GM12873 (cell line): ENCODE results near the gene THEMIS.

Experiments used
- TF ChIP-seq, protein P1 (sequence below): IDR thresholded peaks from 2 replicates; pipeline ENCODE4 v1.5.1; 2012; ENCODE audit warnings: low read depth, mild to moderate bottlenecking, moderate library complexity, low read length, control low read depth; ENCODE audit not compliant: insufficient read depth; ENCODE audit errors: missing control alignments

THEMIS gene

DNA sequence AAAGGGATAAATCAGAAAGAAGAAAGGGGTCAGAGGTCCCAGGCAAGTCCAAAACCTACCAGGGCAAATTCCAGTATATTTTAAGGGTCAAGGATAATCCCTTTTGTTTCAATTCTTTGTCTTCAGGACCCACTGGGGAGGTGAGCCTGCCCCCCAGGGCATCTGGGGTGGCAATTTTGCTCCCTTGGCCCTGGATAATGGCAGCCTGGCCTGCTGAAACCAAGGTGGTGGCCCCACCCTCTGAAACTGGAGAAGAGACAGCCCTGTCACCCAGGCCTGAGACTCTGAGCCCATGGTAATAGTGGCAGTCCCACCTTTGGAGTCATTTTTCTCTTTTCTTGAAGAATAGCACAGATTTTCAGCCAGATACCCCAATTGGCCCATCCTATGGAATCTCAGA is 205.8 kb downstream of the THEMIS start:
- TF ChIP-seq, protein P1, sequence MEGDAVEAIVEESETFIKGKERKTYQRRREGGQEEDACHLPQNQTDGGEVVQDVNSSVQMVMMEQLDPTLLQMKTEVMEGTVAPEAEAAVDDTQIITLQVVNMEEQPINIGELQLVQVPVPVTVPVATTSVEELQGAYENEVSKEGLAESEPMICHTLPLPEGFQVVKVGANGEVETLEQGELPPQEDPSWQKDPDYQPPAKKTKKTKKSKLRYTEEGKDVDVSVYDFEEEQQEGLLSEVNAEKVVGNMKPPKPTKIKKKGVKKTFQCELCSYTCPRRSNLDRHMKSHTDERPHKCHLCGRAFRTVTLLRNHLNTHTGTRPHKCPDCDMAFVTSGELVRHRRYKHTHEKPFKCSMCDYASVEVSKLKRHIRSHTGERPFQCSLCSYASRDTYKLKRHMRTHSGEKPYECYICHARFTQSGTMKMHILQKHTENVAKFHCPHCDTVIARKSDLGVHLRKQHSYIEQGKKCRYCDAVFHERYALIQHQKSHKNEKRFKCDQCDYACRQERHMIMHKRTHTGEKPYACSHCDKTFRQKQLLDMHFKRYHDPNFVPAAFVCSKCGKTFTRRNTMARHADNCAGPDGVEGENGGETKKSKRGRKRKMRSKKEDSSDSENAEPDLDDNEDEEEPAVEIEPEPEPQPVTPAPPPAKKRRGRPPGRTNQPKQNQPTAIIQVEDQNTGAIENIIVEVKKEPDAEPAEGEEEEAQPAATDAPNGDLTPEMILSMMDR, result no peak

DNA sequence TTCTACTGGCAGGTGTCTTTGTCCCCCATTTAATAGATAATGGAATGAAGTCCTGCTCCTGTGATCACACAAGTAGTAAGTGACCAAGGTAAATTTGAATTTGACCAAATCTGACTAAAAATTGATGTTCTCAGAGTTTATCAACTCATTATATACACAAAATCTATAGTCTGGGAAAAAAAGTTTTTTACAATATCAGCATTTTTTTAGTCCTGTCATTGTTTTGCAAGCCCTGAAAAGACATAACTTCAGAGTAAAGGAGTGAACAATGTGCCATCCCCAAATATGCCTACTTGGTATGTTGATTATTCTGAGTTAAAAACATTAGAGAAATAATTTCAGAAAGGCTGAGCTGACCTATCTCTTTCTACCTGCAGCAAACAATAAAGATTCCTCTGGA is 209.7 kb downstream of the THEMIS start:
- TF ChIP-seq, protein P1, result no peak

GRCh38 chr6:127690588-127690987 is 210.3 kb downstream of the THEMIS start:
- TF ChIP-seq, protein P1, result no peak

- TF ChIP-seq, protein P1, result peak; percentile 46
Measured at GRCh38 chr6:127690092-127690491, 210.8 kb downstream of the THEMIS start.

GRCh38 chr6:127686084-127686483 is 214.8 kb downstream of the THEMIS start:
- TF ChIP-seq, protein P1, result no peak

DNA sequence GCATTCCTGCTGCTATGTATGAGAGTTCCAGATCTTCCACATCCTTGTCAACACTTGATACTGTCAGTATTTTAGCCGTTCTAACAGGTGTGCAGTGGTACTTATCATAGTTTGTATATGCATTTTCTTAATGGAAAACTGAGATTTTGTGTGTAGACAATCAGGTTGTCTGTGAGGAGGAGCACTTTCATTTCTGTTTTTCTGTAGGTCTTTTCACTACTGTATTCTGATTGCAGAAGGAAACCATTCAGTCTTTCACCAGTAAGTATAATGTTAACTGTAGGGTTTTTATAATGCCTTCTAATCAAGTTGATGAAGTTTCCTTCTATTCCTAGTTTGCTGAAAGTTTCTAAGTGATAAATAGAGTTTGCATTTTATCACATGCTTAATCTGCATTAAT is 216.4 kb downstream of the THEMIS start:
- TF ChIP-seq, protein P1, result no peak
